ENCODE measurements around the gene LRRTM4. TPM values are rescaled to one million over a fixed set of nuclear protein-coding genes. Genes with fewer than 3 reads are reported as not detected.

Gene LRRTM4
- total RNA-seq, 4 donors from 2014 or later = 0.09 to 1.1 (median 0.61) TPM

- TF ChIP-seq CTCF (IDR thresholded peaks at IDR 0.05 in 4 of 5, conservative IDR thresholded peaks at IDR 0.05 in 1 of 5) = no peak
- no peak for TF ChIP-seq POLR2A (IDR thresholded peaks at IDR 0.05)
- no peak overlapping the region for H3K4me3 ChIP-seq
- no peaks in the 10 kb centered on the region for H3K36me3 ChIP-seq
- in situ Hi-C loops (cut with MboI; ENCODE audit: low sequenced_read_pairs in 4 of 4) (no loop called here), intact Hi-C loops (cut with DNase I; ENCODE audit: low total_unique reads) (no loop called here)
- ATAC-seq (no peak), DNase-seq (no peak)
- H3K9me3 ChIP-seq = no peaks in the 10 kb centered on the region
- no peaks in the 10 kb centered on the region for H3K27me3 ChIP-seq
- no peaks in the 10 kb centered on the region for H3K4me1 ChIP-seq
- no peak overlapping the region for H3K27ac ChIP-seq
These were observed 394.8 kb downstream of the LRRTM4 start for GRCh38 chr2:77127345-77127744.

- in situ Hi-C loops (cut with MboI; ENCODE audit: low sequenced_read_pairs in 4 of 4) = no loop called here
- ATAC-seq = no peak
These were observed 400.7 kb downstream of the LRRTM4 start for GRCh38 chr2:77121518-77121917.

GRCh38 chr2:77119333-77119732, 402.8 kb downstream of the LRRTM4 start:
- DNase-seq (no peak), ATAC-seq (no peak)
- no peak overlapping the region for H3K27ac ChIP-seq
- H3K4me1 ChIP-seq = no peaks in the 10 kb centered on the region
- intact Hi-C loops (cut with DNase I; ENCODE audit: low total_unique reads) = no loop called here
- no peak for TF ChIP-seq CTCF (IDR thresholded peaks at IDR 0.05 in 4 of 5, conservative IDR thresholded peaks at IDR 0.05 in 1 of 5)
- no peak for TF ChIP-seq POLR2A (IDR thresholded peaks at IDR 0.05)
- no peaks in the 10 kb centered on the region for H3K9me3 ChIP-seq
- in situ Hi-C loops (cut with MboI; ENCODE audit: low sequenced_read_pairs in 4 of 4) = no loop called here
- H3K36me3 ChIP-seq = no peaks in the 10 kb centered on the region
- no peaks in the 10 kb centered on the region for H3K27me3 ChIP-seq
- no peak overlapping the region for H3K4me3 ChIP-seq

More at GRCh38 chr2:77121518-77121917, 400.7 kb downstream of the LRRTM4 start:
- intact Hi-C loops (cut with DNase I; ENCODE audit: low total_unique reads) = no loop called here
- DNase-seq = no peak
- no peak overlapping the region for H3K27ac ChIP-seq
- no peaks in the 10 kb centered on the region for H3K27me3 ChIP-seq
- H3K9me3 ChIP-seq = no peaks in the 10 kb centered on the region
- H3K4me3 ChIP-seq = no peak overlapping the region
- no peaks in the 10 kb centered on the region for H3K4me1 ChIP-seq
- H3K36me3 ChIP-seq = no peaks in the 10 kb centered on the region
- TF ChIP-seq POLR2A (IDR thresholded peaks at IDR 0.05) = no peak

- H3K27ac ChIP-seq = no peak overlapping the region
- no peak for TF ChIP-seq CTCF (IDR thresholded peaks at IDR 0.05 in 4 of 5, conservative IDR thresholded peaks at IDR 0.05 in 1 of 5)
- TF ChIP-seq POLR2A (IDR thresholded peaks at IDR 0.05) = no peak
- in situ Hi-C loops (cut with MboI; ENCODE audit: low sequenced_read_pairs in 4 of 4) = no loop called here
- H3K9me3 ChIP-seq = no peaks in the 10 kb centered on the region
- no peaks in the 10 kb centered on the region for H3K36me3 ChIP-seq
- H3K4me3 ChIP-seq = no peak overlapping the region
- H3K27me3 ChIP-seq = no peaks in the 10 kb centered on the region
- DNase-seq (no peak), ATAC-seq (no peak)
- intact Hi-C loops (cut with DNase I; ENCODE audit: low total_unique reads) = no loop called here
- no peaks in the 10 kb centered on the region for H3K4me1 ChIP-seq
These were observed 413.3 kb downstream of the LRRTM4 start for GRCh38 chr2:77108915-77109314.

- Histone ChIP-seq H3K27me3 (no peaks in the 10 kb centered on the region), H3K27ac (no peak overlapping the region), H3K4me1 (no peaks in the 10 kb centered on the region), H3K36me3 (no peaks in the 10 kb centered on the region), H3K4me3 (no peak overlapping the region), H3K9me3 (no peaks in the 10 kb centered on the region)
- in situ Hi-C loops (cut with MboI; ENCODE audit: low sequenced_read_pairs in 4 of 4) = no loop called here
- intact Hi-C loops (cut with DNase I; ENCODE audit: low total_unique reads) = no loop called here
- no peak for DNase-seq
- TF ChIP-seq POLR2A (IDR thresholded peaks at IDR 0.05) (no peak), CTCF (IDR thresholded peaks at IDR 0.05 in 4 of 5, conservative IDR thresholded peaks at IDR 0.05 in 1 of 5) (no peak)
- ATAC-seq = no peak
These were observed 417.2 kb downstream of the LRRTM4 start for GRCh38 chr2:77105008-77105407.

Data from gastrocnemius medialis (tissue), 4 donors.